GM23248 (cell line): Measurements from ENCODE around the gene ANKRD40. TPM values are rescaled to one million over a fixed set of nuclear protein-coding genes. Genes with fewer than 3 reads are reported as not detected.

Source experiments
- DNase-seq: peaks from one replicate; pipeline ENCODE4 v3.0.0-alpha.2; 2015
- H2AFZ ChIP-seq: fragments of 200-600 bp; sonication (generic); 2 replicates; pipeline ENCODE4 v1.6.1; 2016; ENCODE audit warnings: antibody characterized with exemption
- H3F3A ChIP-seq: fragments of 200-600 bp; sonication (generic); 2 replicates; pipeline ENCODE4 v1.6.1; 2016; ENCODE audit warnings: mild to moderate bottlenecking, antibody characterized with exemption, mixed run types; ENCODE audit not compliant: insufficient read depth
- H3K27ac ChIP-seq: fragments of 200-600 bp; sonication (generic); 2 replicates; pipeline ENCODE4 v1.5.1; 2016; ENCODE audit warnings: mild to moderate bottlenecking
- H3K27me3 ChIP-seq: fragments of 200-600 bp; sonication (generic); replicated peaks from 2 replicates; pipeline ENCODE4 v1.6.1; 2016; ENCODE audit warnings: mild to moderate bottlenecking; ENCODE audit not compliant: insufficient read depth
- H3K36me3 ChIP-seq: fragments of 200-600 bp; sonication (generic); 2 replicates; pipeline ENCODE4 v1.6.1; 2016; ENCODE audit warnings: low read depth, mild to moderate bottlenecking
- H3K4me1 ChIP-seq: fragments of 200-600 bp; sonication (generic); 2 replicates; pipeline ENCODE4 v1.6.1; 2016; ENCODE audit warnings: mild to moderate bottlenecking; ENCODE audit not compliant: insufficient read depth
- H3K4me2 ChIP-seq: fragments of 200-600 bp; sonication (generic); one replicate; pipeline ENCODE4 v1.6.1; 2016; ENCODE audit warnings: mild to moderate bottlenecking; ENCODE audit not compliant: unreplicated experiment
- H3K4me3 ChIP-seq: fragments of 200-600 bp; sonication (generic); 2 replicates; pipeline ENCODE4 v1.5.1; 2016; ENCODE audit warnings: mild to moderate bottlenecking
- H3K79me2 ChIP-seq: fragments of 200-600 bp; sonication (generic); 2 replicates; pipeline ENCODE4 v1.6.1; 2016; ENCODE audit warnings: mild to moderate bottlenecking; ENCODE audit not compliant: insufficient read depth
- H3K9ac ChIP-seq: fragments of 200-600 bp; sonication (generic); 2 replicates; pipeline ENCODE4 v1.6.1; 2016; ENCODE audit warnings: mild to moderate bottlenecking
- H3K9me2 ChIP-seq: fragments of 200-600 bp; sonication (generic); 2 replicates; pipeline ENCODE4 v1.6.1; 2016; ENCODE audit warnings: mixed run types, mild to moderate bottlenecking, moderate library complexity; ENCODE audit not compliant: insufficient read depth
- H3K9me3 ChIP-seq: fragments of 200-600 bp; sonication (generic); one replicate; pipeline ENCODE4 v1.6.1; 2017; ENCODE audit warnings: low read depth
- H4K20me1 ChIP-seq: fragments of 200-600 bp; sonication (generic); 2 replicates; pipeline ENCODE4 v1.6.0; 2016; ENCODE audit not compliant: insufficient read depth
- EZH2 ChIP-seq: fragments of 200-600 bp; sonication (generic); IDR thresholded peaks from 2 replicates; pipeline ENCODE4 v1.6.1; 2018; ENCODE audit warnings: antibody characterized with exemption, mild to moderate bottlenecking; ENCODE audit not compliant: insufficient read depth, poor library complexity, severe bottlenecking
- EZH2phosphoT487 ChIP-seq: fragments of 200-600 bp; sonication (generic); IDR thresholded peaks from 2 replicates; pipeline ENCODE4 v1.6.1; 2018; ENCODE audit warnings: antibody characterized with exemption, moderate library complexity, mild to moderate bottlenecking, low read depth; ENCODE audit not compliant: insufficient read depth
- WGBS, 2 experiments: methylation state at CpG; one replicate each; pipeline ENCODE4 v1.1.6; 2015 to 2017; ENCODE audit warnings: low lambda C conversion rate in 2 of 2, low coverage in 1 of 2; ENCODE audit errors: missing lambda C conversion rate in 2 of 2; 5-methylcytosine and 5-hydroxymethylcytosine counted together
- in situ Hi-C: fragments of 300-500 bp; cut with MboI; formaldehyde crosslinking; loops from 2 replicates; pipeline ENCODE4 v1.15.0; 2020
- polyA plus RNA-seq: library from polyadenylated mRNA; unstranded; fragments of >200 nt; fragmentation: Nextera tagmentation; extraction: Ambion mirVana; gene quantifications from 2 replicates; pipeline ENCODE4 v1.2.1, GENCODE V29; 2016
- total RNA-seq: library from RNA; depleted of rRNA; stranded (reverse); fragments of >200 nt; shearing (Covaris generic); gene quantifications from 2 replicates; pipeline ENCODE4 v1.2.3, GENCODE V29; 2014

The ANKRD40 gene
- total and polyA plus RNA-seq, 2 experiments from 2014 or later, result 20.2 to 36.5 TPM

GRCh38 chr17:50675627-50676026, 32.1 kb downstream of the ANKRD40 start:
- no peaks in the 10 kb centered on the region for H4K20me1 ChIP-seq
- no peak overlapping the region for H3K4me2 ChIP-seq
- no peaks in the 10 kb centered on the region for H3K36me3 ChIP-seq
- in situ Hi-C loops, result no loop called here
- no peaks in the 10 kb centered on the region for H3K79me2 ChIP-seq
- DNase-seq, result no peak
- H3K4me1 ChIP-seq, result peaks cover 8% of the 10 kb centered on the region
- no peaks in the 10 kb centered on the region for H3K9me3 ChIP-seq
- 83 to 87% methylated on average over 7 of the region's 7 CpGs for WGBS, 2 experiments
- H2AFZ ChIP-seq, result no peak overlapping the region
- H3K4me3 ChIP-seq, result no peak overlapping the region
- H3K9ac ChIP-seq, result no peak overlapping the region
- no peak overlapping the region for H3K27ac ChIP-seq
- no peaks in the 10 kb centered on the region for H3K9me2 ChIP-seq
- H3K27me3 ChIP-seq, result no peaks in the 10 kb centered on the region
- peaks cover 7% of the 10 kb centered on the region for H3F3A ChIP-seq
- no peak for TF ChIP-seq EZH2phosphoT487
- no peak for TF ChIP-seq EZH2

GRCh38 chr17:50675190-50675589, 32.5 kb downstream of the ANKRD40 start:
- Histone ChIP-seq H3K9me2 (no peaks in the 10 kb centered on the region), H3K9ac (no peak overlapping the region), H3K9me3 (no peaks in the 10 kb centered on the region), H3K79me2 (no peaks in the 10 kb centered on the region), H4K20me1 (no peaks in the 10 kb centered on the region), H3K27ac (no peak overlapping the region), H3K27me3 (no peaks in the 10 kb centered on the region), H3K4me2 (no peak overlapping the region), H2AFZ (no peak overlapping the region), H3K36me3 (no peaks in the 10 kb centered on the region), H3K4me3 (no peak overlapping the region), H3F3A (peaks cover 11% of the 10 kb centered on the region), H3K4me1 (peaks cover 12% of the 10 kb centered on the region)
- no peak for TF ChIP-seq EZH2
- TF ChIP-seq EZH2phosphoT487, result no peak
- 52 to 71% methylated on average over 3 of the region's 3 CpGs for WGBS, 2 experiments
- in situ Hi-C loops, result no loop called here
- DNase-seq, result no peak

- H3K4me3 ChIP-seq, result no peak overlapping the region
- no peaks in the 10 kb centered on the region for H4K20me1 ChIP-seq
- H3K9ac ChIP-seq, result no peak overlapping the region
- no peak for DNase-seq
- H3K4me2 ChIP-seq, result no peak overlapping the region
- no peak overlapping the region for H2AFZ ChIP-seq
- no peaks in the 10 kb centered on the region for H3K79me2 ChIP-seq
- H3K9me3 ChIP-seq, result no peaks in the 10 kb centered on the region
- 94% methylated on average over 20 of the region's 20 CpGs for WGBS, 2 experiments
- H3K27ac ChIP-seq, result no peak overlapping the region
- no peak for TF ChIP-seq EZH2
- no peak for TF ChIP-seq EZH2phosphoT487
- peaks cover 22% of the 10 kb centered on the region for H3K4me1 ChIP-seq
- no peaks in the 10 kb centered on the region for H3K36me3 ChIP-seq
- in situ Hi-C loops, result no loop called here
- peaks cover 20% of the 10 kb centered on the region for H3F3A ChIP-seq
- no peaks in the 10 kb centered on the region for H3K9me2 ChIP-seq
- no peaks in the 10 kb centered on the region for H3K27me3 ChIP-seq
Measured at GRCh38 chr17:50672831-50673551, 34.7 kb downstream of the ANKRD40 start.

- Histone ChIP-seq H3K4me1 (peaks cover 27% of the 10 kb centered on the region), H3K36me3 (no peaks in the 10 kb centered on the region), H4K20me1 (no peaks in the 10 kb centered on the region), H3K4me2 (no peak overlapping the region), H3K4me3 (no peak overlapping the region), H3K9me3 (no peaks in the 10 kb centered on the region), H3K79me2 (no peaks in the 10 kb centered on the region), H3K27me3 (no peaks in the 10 kb centered on the region), H3K27ac (no peak overlapping the region), H3F3A (peaks cover 20% of the 10 kb centered on the region), H2AFZ (no peak overlapping the region), H3K9ac (no peak overlapping the region), H3K9me2 (no peaks in the 10 kb centered on the region)
- TF ChIP-seq EZH2, result no peak
- TF ChIP-seq EZH2phosphoT487, result no peak
- 96 to 98% methylated on average over 5 of the region's 5 CpGs for WGBS, 2 experiments
- in situ Hi-C loops, result no loop called here
- no peak for DNase-seq
Measured at GRCh38 chr17:50672071-50672470, 35.6 kb downstream of the ANKRD40 start.
